ENCODE measurements around the gene POP4. TPM values are rescaled to one million over a fixed set of nuclear protein-coding genes. Genes with fewer than 3 reads are reported as not detected.

POP4 gene
- total and polyA plus RNA-seq, 9 of the 15 experiments (the other 6 are each of a cell fraction or from before 2014, with no cell fraction given) = 42.1 to 128 (median 99.0) TPM

GRCh38 chr19:29593869-29594268 lies 12.2 kb upstream of the POP4 start:
- Histone ChIP-seq H2AFZ (ENCODE audit: low read depth, low read length) (no peak overlapping the region), H3K4me3 (no peak overlapping the region), H3K36me3 (ENCODE audit: control insufficient read depth, insufficient read depth, low read length) (no peaks in the 10 kb centered on the region), H3K9ac (ENCODE audit: insufficient read depth in 1 of 2, low read depth in 2 of 2, low read length in 2 of 2) (no peak overlapping the region), H3K9me1 (ENCODE audit: control insufficient read depth, insufficient read depth, low read length) (no peaks in the 10 kb centered on the region), H3K27me3 (ENCODE audit: control insufficient read depth in 2 of 2, insufficient read depth in 2 of 2, low read length in 2 of 2) (peaks cover 8 to 22% of the 10 kb centered on the region in 2 experiments; a peak in 4 of 5 replicates), H3K4me1 (replicated peaks in 1 of 2; ENCODE audit: control insufficient read depth in 2 of 2, insufficient read depth in 2 of 2, low read length in 2 of 2) (peaks cover 0 to 7% of the 10 kb centered on the region in 2 experiments; a peak in 2 of 5 replicates), H4K20me1 (replicated peaks; ENCODE audit: control insufficient read depth, insufficient read depth, low read length) (peaks cover 3% of the 10 kb centered on the region; the same call in 1 of the 2 replicates), H3K79me2 (ENCODE audit: control insufficient read depth, insufficient read depth, low read length) (no peaks in the 10 kb centered on the region), H3K4me2 (ENCODE audit: insufficient read depth, low read length) (no peak overlapping the region), H3K9me3 (replicated peaks; ENCODE audit: control insufficient read depth, insufficient read depth, low read depth, low read length) (no peaks in the 10 kb centered on the region), H3K27ac (ENCODE audit: extremely low read depth, low read depth, low read length) (no peak overlapping the region)
- no peak for DNase-seq (ENCODE audit: extremely low read depth in 1 of 4, low spot score in 3 of 4)
- WGBS (ENCODE audit: insufficient coverage, low coverage, missing lambda C conversion rate) = 7% methylated on average over 6 of the region's 6 CpGs
- TF ChIP-seq HNRNPK (IDR thresholded peaks at IDR 0.05; ENCODE audit: low read depth, low read length, poor library complexity, severe bottlenecking) (no peak), PRMT5 (CRISPR knock-in tag; IDR thresholded peaks at IDR 0.05) (no peak), ZNF280B (CRISPR knock-in tag; IDR thresholded peaks at IDR 0.05) (no peak), ZNF77 (CRISPR knock-in tag; IDR thresholded peaks at IDR 0.05) (no peak), ZNF175 (CRISPR knock-in tag; IDR thresholded peaks at IDR 0.05; ENCODE audit: low read depth) (no peak), BRCA1 (IDR thresholded peaks at IDR 0.05) (no peak), BRCA1 (CRISPR knock-in tag; IDR thresholded peaks at IDR 0.05) (no peak), HNRNPUL1 (IDR thresholded peaks at IDR 0.05; ENCODE audit: low read length) (no peak), ZBTB11 (CRISPR knock-in tag; IDR thresholded peaks at IDR 0.05) (no peak), HNRNPH1 (optimal IDR thresholded peaks at IDR 0.05; ENCODE audit: low read depth, low read length) (no peak), ZNF431 (CRISPR knock-in tag; IDR thresholded peaks at IDR 0.05) (no peak)
- intact Hi-C loops (cut with micrococcal nuclease) (no loop called here), in situ Hi-C loops (cut with MboI) (loop anchor here (25.0 kb wide), 1 partner anchor 857 kb away; no protein-coding TSS in a partner anchor)
- ATAC-seq = 0 out of 3 replicates have a peak, but pooled peaks have one; percentile 35
- BruUV-seq (replicated peaks) = no TSS peak
- no peak for FAIRE-seq
- POLR2A ChIA-PET = no interaction called here
- CTCF ChIA-PET (ENCODE audit: low intra/inter-chr PET ratio) = interaction anchor here (0.6 kb wide), 1 partner anchor 1128 kb away, joined by 3 read pairs; no protein-coding TSS in a partner anchor

Measured in K562 (cell line).